RWPE1 (cell line): ENCODE measurements around the gene EMP1.

ENCODE experiments used
- CTCF ChIA-PET: fragments of 350-600 bp; sonication (Branson Sonifier 250); formaldehyde crosslinking; extraction: SDS; loops from one replicate; lab custom pipeline; 2021; lab: Yijun Ruan, JAX
- POLR2A ChIA-PET: fragments of 400-600 bp; formaldehyde crosslinking; extraction: SDS; loops from one replicate; lab custom pipeline; 2020; ENCODE audit warnings: antibody characterized with exemption; ENCODE audit not compliant: low non-redundant PET; lab: Yijun Ruan, JAX
- DNase-seq: peaks from one replicate; pipeline ENCODE4 v3.0.0; 2012; ENCODE audit warnings: low spot score
- H3K27ac ChIP-seq: fragments of 450-650 bp; 2 replicates; pipeline ENCODE4 v1.5.1; 2017
- CTCF ChIP-seq: fragments of 450-650 bp; conservative IDR thresholded peaks from 2 replicates; pipeline ENCODE4 v1.5.1; 2017; ENCODE audit warnings: low read depth, mild to moderate bottlenecking

Gene EMP1

GRCh38 chr12:13248964-13249363 is 52.4 kb downstream of the EMP1 start:
- CTCF ChIA-PET = no interaction called here
- no peak for TF ChIP-seq CTCF
- POLR2A ChIA-PET = no interaction called here

GRCh38 chr12:13250416-13250815 is 53.9 kb downstream of the EMP1 start:
- peak; percentile 58 for DNase-seq
- POLR2A ChIA-PET = no interaction called here
- CTCF ChIA-PET = no interaction called here
- TF ChIP-seq CTCF = no peak
- no peak overlapping the region for H3K27ac ChIP-seq

More at GRCh38 chr12:13248964-13249363, 52.4 kb downstream of the EMP1 start:
- H3K27ac ChIP-seq = no peak overlapping the region
- no peak for DNase-seq

- no peak for TF ChIP-seq CTCF
- ChIA-PET POLR2A (no interaction called here), CTCF (no interaction called here)
- DNase-seq = no peak
- H3K27ac ChIP-seq = no peak overlapping the region
Measured at GRCh38 chr12:13251521-13251920, 55.0 kb downstream of the EMP1 start.

GRCh38 chr12:13252024-13252423 is 55.5 kb downstream of the EMP1 start:
- H3K27ac ChIP-seq = no peak overlapping the region
- POLR2A ChIA-PET = no interaction called here
- no peak for DNase-seq
- CTCF ChIA-PET = no interaction called here
- no peak for TF ChIP-seq CTCF

GRCh38 chr12:13252616-13253015 is 56.1 kb downstream of the EMP1 start:
- ChIA-PET POLR2A (interaction anchor here (0.6 kb wide), 1 partner anchor 16 kb away, joined by 3 read pairs; no protein-coding TSS in a partner anchor), CTCF (no interaction called here)
- H3K27ac ChIP-seq = no peak overlapping the region
- no peak for TF ChIP-seq CTCF
- DNase-seq = no peak

GRCh38 chr12:13253966-13254760 is 57.6 kb downstream of the EMP1 start:
- H3K27ac ChIP-seq = no peak overlapping the region
- ChIA-PET CTCF (no interaction called here), POLR2A (no interaction called here)
- no peak for DNase-seq
- no peak for TF ChIP-seq CTCF
